Vagina (tissue), 2 donors: Measurements from ENCODE around the gene NCBP3.

Experiments used
- CTCF ChIP-seq, 3 experiments: fragments of 450-650 bp in 2 of 3; fragments of 200-600 bp in 1 of 3; sonication (generic) in 1 of 3; IDR thresholded peaks; one replicate each; pipeline ENCODE4 v1.5.1; 2017 to 2019; ENCODE audit warnings: antibody characterized with exemption in 3 of 3, mild to moderate bottlenecking in 2 of 3, moderate library complexity in 2 of 3
- POLR2A ChIP-seq, 2 donors: fragments of 450-650 bp; IDR thresholded peaks; one replicate each; pipeline ENCODE4 v1.6.1; 2017; ENCODE audit warnings: antibody characterized with exemption in 2 of 2, mild to moderate bottlenecking in 2 of 2, moderate library complexity in 2 of 2
- POLR2AphosphoS5 ChIP-seq, 2 donors: sonication (generic); formaldehyde crosslinking; IDR thresholded peaks; one replicate each; pipeline ENCODE4 v1.9.0; 2017; ENCODE audit warnings: antibody characterized with exemption in 2 of 2, mild to moderate bottlenecking in 2 of 2, low read depth in 1 of 2; ENCODE audit not compliant: insufficient read depth in 1 of 2

- TF ChIP-seq CTCF (IDR thresholded peaks at IDR 0.05): no peak
- TF ChIP-seq POLR2AphosphoS5 (IDR thresholded peaks at IDR 0.05; ENCODE audit: insufficient read depth in 1 of 2, low read depth in 1 of 2): no peak
- TF ChIP-seq POLR2A (IDR thresholded peaks at IDR 0.05): no peak
These were observed 15.1 kb upstream of the NCBP3 start for GRCh38 chr17:3860939-3861700.
